Trophoblast cell (in vitro differentiated cells and primary cell): ENCODE results near the gene IL10RA.
"Not testable (repeated sequence)": the region's sequence is repeated elsewhere in the genome, so short reads cannot be mapped to it uniquely, and the experiment has no call there.

Source experiments
- DNase-seq, 2 donors: peaks; one replicate each; pipeline ENCODE4 v3.0.0-alpha.2; 2016
- H2AFZ ChIP-seq: 2 replicates; pipeline ENCODE4 v1.6.1; 2013; ENCODE audit warnings: low read length, moderate library complexity, mild to moderate bottlenecking; ENCODE audit not compliant: insufficient read depth, poor library complexity
- H2AK5ac ChIP-seq: 2 replicates; pipeline ENCODE4 v1.6.1; 2013; ENCODE audit warnings: mild to moderate bottlenecking, low read length
- H2BK120ac ChIP-seq: 2 replicates; pipeline ENCODE4 v1.6.1; 2013; ENCODE audit warnings: low read length, mild to moderate bottlenecking, moderate library complexity; ENCODE audit not compliant: insufficient read depth, poor library complexity
- H2BK12ac ChIP-seq: 2 replicates; pipeline ENCODE4 v1.6.1; 2013; ENCODE audit warnings: mild to moderate bottlenecking, low read length, moderate library complexity
- H2BK5ac ChIP-seq: 2 replicates; pipeline ENCODE4 v1.6.1; 2013; ENCODE audit warnings: low read length, low read depth, moderate library complexity, mild to moderate bottlenecking; ENCODE audit not compliant: poor library complexity
- H3K14ac ChIP-seq: 2 replicates; pipeline ENCODE4 v1.6.1; 2013; ENCODE audit warnings: mild to moderate bottlenecking, low read length
- H3K18ac ChIP-seq: 2 replicates; pipeline ENCODE4 v1.6.1; 2013; ENCODE audit warnings: mild to moderate bottlenecking, low read length
- H3K23ac ChIP-seq: 2 replicates; pipeline ENCODE4 v1.6.1; 2013; ENCODE audit warnings: low read length
- H3K27ac ChIP-seq: 2 replicates; pipeline ENCODE4 v1.5.1; 2013; ENCODE audit warnings: low read depth, mild to moderate bottlenecking, inconsistent platforms, low read length, moderate library complexity
- H3K27me3 ChIP-seq: 2 replicates; pipeline ENCODE4 v1.6.1; 2013; ENCODE audit warnings: inconsistent platforms, mild to moderate bottlenecking, low read length, moderate library complexity; ENCODE audit not compliant: insufficient read depth
- H3K36me3 ChIP-seq, 2 experiments: 1 replicate in 1 of 2; 2 replicates in 1 of 2; pipeline ENCODE4 v1.6.1; 2013; ENCODE audit warnings: low read length in 2 of 2, mild to moderate bottlenecking in 2 of 2, moderate library complexity in 1 of 2; ENCODE audit not compliant: insufficient read depth in 2 of 2, control insufficient read depth in 1 of 2
- H3K4ac ChIP-seq: 2 replicates; pipeline ENCODE4 v1.6.1; 2013; ENCODE audit warnings: low read depth, mild to moderate bottlenecking, low read length, moderate library complexity
- H3K4me1 ChIP-seq, 2 experiments: 1 replicate in 1 of 2; 2 replicates in 1 of 2; pipeline ENCODE4 v1.6.1; 2013; ENCODE audit warnings: low read length in 2 of 2, mild to moderate bottlenecking in 2 of 2, moderate library complexity in 1 of 2; ENCODE audit not compliant: insufficient read depth in 2 of 2, control insufficient read depth in 1 of 2
- H3K4me2 ChIP-seq: 2 replicates; pipeline ENCODE4 v1.6.1; 2013; ENCODE audit warnings: inconsistent platforms, mild to moderate bottlenecking, low read length, moderate library complexity
- H3K4me3 ChIP-seq: 2 replicates; pipeline ENCODE4 v1.5.1; 2013; ENCODE audit warnings: mild to moderate bottlenecking, low read depth, low read length, inconsistent platforms
- H3K79me1 ChIP-seq: one replicate; pipeline ENCODE4 v1.6.1; 2013; ENCODE audit warnings: low read length
- H3K79me2 ChIP-seq: 2 replicates; pipeline ENCODE4 v1.6.1; 2013; ENCODE audit warnings: low read length, mild to moderate bottlenecking; ENCODE audit not compliant: control insufficient read depth, insufficient read depth, poor library complexity
- H3K9ac ChIP-seq: 2 replicates; pipeline ENCODE4 v1.6.1; 2013; ENCODE audit warnings: mild to moderate bottlenecking, low read length
- H3K9me3 ChIP-seq: 2 replicates; pipeline ENCODE4 v1.6.1; 2013; ENCODE audit warnings: low read depth, mild to moderate bottlenecking, control low read depth, inconsistent platforms, low read length; ENCODE audit not compliant: insufficient read depth
- H4K12ac ChIP-seq: 2 replicates; pipeline ENCODE4 v1.6.1; 2013; ENCODE audit warnings: low read depth, mild to moderate bottlenecking, low read length, moderate library complexity
- H4K8ac ChIP-seq: 2 replicates; pipeline ENCODE4 v1.6.1; 2013; ENCODE audit warnings: low read depth, mild to moderate bottlenecking, low read length, moderate library complexity
- H4K91ac ChIP-seq: one replicate; pipeline ENCODE4 v1.6.1; 2013; ENCODE audit warnings: low read depth, mild to moderate bottlenecking, low read length, moderate library complexity
- WGBS: extraction: QIAGEN DNeasy Blood & Tissue Kit; methylation state at CpG from one replicate; pipeline ENCODE4 v1.1.7; 2013; ENCODE audit warnings: missing lambda C conversion rate; ENCODE audit not compliant: insufficient read length, insufficient coverage; ENCODE audit errors: extremely low coverage; 5-methylcytosine and 5-hydroxymethylcytosine counted together

IL10RA gene

GRCh38 chr11:118007040-118007439 is 20.8 kb downstream of the IL10RA start:
- Histone ChIP-seq H3K4me1 (peaks cover 2 to 4% of the 10 kb centered on the region in 2 experiments), H3K27ac (no peak overlapping the region), H3K4ac (no peak overlapping the region), H3K79me2 (no peaks in the 10 kb centered on the region), H3K36me3 (no peaks in the 10 kb centered on the region), H2BK120ac (no peak overlapping the region), H3K9ac (no peak overlapping the region), H4K12ac (no peak overlapping the region), H4K91ac (no peak overlapping the region), H3K4me2 (no peak overlapping the region), H2AFZ (no peak overlapping the region), H3K27me3 (no peaks in the 10 kb centered on the region), H3K18ac (no peak overlapping the region), H3K14ac (no peak overlapping the region), H2BK5ac (no peak overlapping the region), H3K4me3 (no peak overlapping the region), H2AK5ac (no peak overlapping the region), H3K9me3 (no peaks in the 10 kb centered on the region), H2BK12ac (no peak overlapping the region), H3K79me1 (no peaks in the 10 kb centered on the region), H3K23ac (no peak overlapping the region), H4K8ac (no peak overlapping the region)
- whole genome bisulfite sequencing, result no CpG with 5 or more reads among the region's 5 CpGs
- no peak for DNase-seq

GRCh38 chr11:118007563-118008270 is 21.5 kb downstream of the IL10RA start:
- H3K4ac ChIP-seq, H3K4me2 ChIP-seq, H3K18ac ChIP-seq, H2AK5ac ChIP-seq, H2AFZ ChIP-seq, H2BK5ac ChIP-seq, H3K14ac ChIP-seq, H3K79me2 ChIP-seq, H3K23ac ChIP-seq, H3K4me3 ChIP-seq, H4K91ac ChIP-seq, H3K79me1 ChIP-seq, H4K8ac ChIP-seq, H3K27me3 ChIP-seq, H3K9ac ChIP-seq, H2BK12ac ChIP-seq, DNase-seq, H3K27ac ChIP-seq, H2BK120ac ChIP-seq, H4K12ac ChIP-seq, H3K9me3 ChIP-seq, H3K36me3 ChIP-seq, H3K4me1 ChIP-seq: not testable (repeated sequence)
- WGBS, result no CpG with 5 or more reads among the region's 11 CpGs

- Histone ChIP-seq H3K23ac (no peak overlapping the region), H3K14ac (no peak overlapping the region), H3K36me3 (no peaks in the 10 kb centered on the region), H2BK5ac (no peak overlapping the region), H3K4me2 (no peak overlapping the region), H4K8ac (no peak overlapping the region), H2BK120ac (no peak overlapping the region), H3K4me3 (no peak overlapping the region), H3K4ac (no peak overlapping the region), H3K79me1 (no peaks in the 10 kb centered on the region), H2AK5ac (no peak overlapping the region), H3K9me3 (no peaks in the 10 kb centered on the region), H3K9ac (no peak overlapping the region), H3K18ac (no peak overlapping the region), H3K27ac (no peak overlapping the region), H3K79me2 (no peaks in the 10 kb centered on the region), H3K27me3 (no peaks in the 10 kb centered on the region), H3K4me1 (no peaks in the 10 kb centered on the region), H4K91ac (no peak overlapping the region), H4K12ac (no peak overlapping the region), H2AFZ (no peak overlapping the region), H2BK12ac (no peak overlapping the region)
- DNase-seq, result no peak
- WGBS, result no CpG with 5 or more reads among the region's 4 CpGs
Observed at GRCh38 chr11:118008271-118008911, 22.2 kb downstream of the IL10RA start.

- Histone ChIP-seq H3K9ac (no peak overlapping the region), H3K79me2 (no peaks in the 10 kb centered on the region), H3K4ac (no peak overlapping the region), H4K8ac (no peak overlapping the region), H3K79me1 (no peaks in the 10 kb centered on the region), H3K4me3 (no peak overlapping the region), H3K4me1 (no peaks in the 10 kb centered on the region), H2BK120ac (no peak overlapping the region), H2BK5ac (no peak overlapping the region), H3K4me2 (no peak overlapping the region), H3K14ac (no peak overlapping the region), H3K27ac (no peak overlapping the region), H3K36me3 (no peaks in the 10 kb centered on the region), H3K27me3 (no peaks in the 10 kb centered on the region), H2BK12ac (no peak overlapping the region), H3K23ac (no peak overlapping the region), H3K9me3 (peaks cover 2% of the 10 kb centered on the region), H2AK5ac (no peak overlapping the region), H4K91ac (no peak overlapping the region), H4K12ac (no peak overlapping the region), H2AFZ (no peak overlapping the region), H3K18ac (no peak overlapping the region)
- no peak for DNase-seq
- WGBS, result no CpG with 5 or more reads among the region's 9 CpGs
Observed at GRCh38 chr11:118009864-118010737, 23.9 kb downstream of the IL10RA start.
